ENCODE data around the gene MED8. TPM values are rescaled to one million over a fixed set of nuclear protein-coding genes. Genes with fewer than 3 reads are reported as not detected.
"Not testable (repeated sequence)": the region's sequence is repeated elsewhere in the genome, so short reads cannot be mapped to it uniquely, and the experiment has no call there.

MED8 gene
- total and polyA plus RNA-seq, 4 donors, result 28.9 to 34.9 (median 32.4) TPM

DNA sequence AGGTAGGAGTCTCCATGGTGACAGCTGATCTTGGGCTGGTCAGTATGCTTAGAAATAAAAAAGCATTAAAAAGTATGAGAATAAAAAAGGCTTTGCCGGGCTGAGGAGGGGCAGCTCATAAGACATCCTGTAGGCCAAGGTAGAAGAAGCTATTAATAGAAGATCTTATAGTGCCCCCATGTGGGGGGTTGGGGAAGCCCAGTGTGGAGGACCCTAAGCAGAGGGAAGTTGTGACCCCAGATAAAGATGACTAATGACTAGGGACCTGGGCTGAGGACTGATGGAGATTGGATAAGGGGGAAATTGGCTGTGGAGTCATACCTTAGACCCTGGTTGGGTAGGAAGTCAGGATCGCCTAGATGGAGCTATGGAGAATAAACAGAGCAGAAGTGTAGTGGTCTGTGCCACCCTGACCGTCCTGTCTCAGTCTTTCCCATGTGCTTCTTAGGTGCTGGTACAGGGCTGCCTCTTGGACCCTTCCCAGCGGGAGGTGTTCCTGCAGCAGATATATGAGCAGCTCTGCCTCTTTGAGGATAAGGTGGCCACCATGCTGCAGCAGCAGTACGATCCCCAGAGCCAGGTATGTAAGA, 25.1 kb upstream of the MED8 start:
- intact Hi-C loops (cut with DNase I), result loop anchor here in 1 of 2 donors (2.0 kb wide), 1 partner anchor 188 kb away; no protein-coding TSS in a partner anchor
- ATAC-seq (ENCODE audit: low FRiP score) (peak; percentile 79), DNase-seq (peak in 1 of 2 donors; percentile 70)
- Histone ChIP-seq H3K9me3 (ENCODE audit: control insufficient read depth, low read length) (no peaks in the 10 kb centered on the region), H3K27ac (ENCODE audit: low read depth in 1 of 2, low read length in 2 of 2) (no peak overlapping the region), H3K4me1 (ENCODE audit: control insufficient read depth in 1 of 2, insufficient read depth in 2 of 2, low read length in 2 of 2) (no peaks in the 10 kb centered on the region), H3K27me3 (ENCODE audit: control insufficient read depth in 1 of 2, insufficient read depth in 2 of 2, low read length in 1 of 2) (no peaks in the 10 kb centered on the region), H3K4me3 (ENCODE audit: low read length in 2 of 2) (no peak overlapping the region), H3K36me3 (ENCODE audit: control insufficient read depth in 1 of 2, insufficient read depth in 2 of 2, low read length in 1 of 2) (peaks cover 10 to 12% of the 10 kb centered on the region in 2 donors)
- 72 to 84% methylated on average over 5 of the region's 5 CpGs for WGBS, 2 donors

DNA sequence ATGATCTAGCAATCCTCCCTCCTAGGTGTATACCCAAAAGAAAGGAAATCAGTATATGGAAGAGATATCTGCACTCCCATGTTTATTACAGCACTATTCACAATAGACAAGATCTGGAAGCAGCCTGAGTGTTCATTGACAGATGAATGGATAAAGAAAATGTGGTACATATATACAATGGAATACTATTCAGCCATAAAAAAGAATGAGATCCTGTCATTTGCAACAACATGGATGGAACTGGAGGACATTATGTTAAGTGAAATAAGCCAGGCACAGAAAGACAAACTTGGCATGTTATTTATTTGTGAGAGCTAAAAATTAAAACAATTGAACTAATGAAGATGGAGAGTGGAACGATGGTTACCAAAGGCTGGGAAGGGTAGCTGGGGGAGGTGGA, 23.8 kb upstream of the MED8 start:
- 94 to 99% methylated on average over 1 of the region's 1 CpG for WGBS, 2 donors
- H3K27me3 ChIP-seq (ENCODE audit: control insufficient read depth in 1 of 2, insufficient read depth in 2 of 2, low read length in 1 of 2); H3K4me1 ChIP-seq (ENCODE audit: control insufficient read depth in 1 of 2, insufficient read depth in 2 of 2, low read length in 2 of 2); DNase-seq; H3K36me3 ChIP-seq (ENCODE audit: control insufficient read depth in 1 of 2, insufficient read depth in 2 of 2, low read length in 1 of 2); H3K4me3 ChIP-seq (ENCODE audit: low read length in 2 of 2); ATAC-seq (ENCODE audit: low FRiP score); H3K9me3 ChIP-seq (ENCODE audit: control insufficient read depth, low read length); H3K27ac ChIP-seq (ENCODE audit: low read depth in 1 of 2, low read length in 2 of 2): not testable (repeated sequence)
- intact Hi-C loops (cut with DNase I), result loop anchor here in 1 of 2 donors (2.0 kb wide), 1 partner anchor 187 kb away; no protein-coding TSS in a partner anchor

DNA sequence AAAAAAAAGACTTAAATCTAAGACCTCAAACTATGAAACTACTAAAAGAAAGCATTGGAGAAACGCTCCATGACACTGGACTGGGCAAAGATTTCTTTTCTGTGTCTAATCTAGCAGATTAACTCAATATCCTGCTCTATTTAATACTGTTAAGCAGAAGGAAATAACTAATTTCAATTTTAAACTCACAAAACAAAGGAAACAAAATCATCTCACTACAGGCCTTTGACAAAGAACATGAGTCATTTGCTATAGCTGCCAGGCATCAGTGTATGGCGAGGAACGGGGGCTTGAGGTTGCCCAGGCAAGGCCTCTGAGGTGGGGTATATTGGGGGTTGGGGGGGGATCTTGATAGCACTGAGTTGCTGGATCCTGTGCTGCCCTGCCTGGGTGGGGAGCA, 21.0 kb upstream of the MED8 start:
- DNase-seq (peak in 1 of 2 donors; percentile 26), ATAC-seq (ENCODE audit: low FRiP score) (no peak)
- no peak overlapping the region for H3K27ac ChIP-seq (ENCODE audit: low read depth in 1 of 2, low read length in 2 of 2)
- WGBS, 2 donors, result 85 to 95% methylated on average over 3 of the region's 3 CpGs
- intact Hi-C loops (cut with DNase I), result no loop called here
- no peaks in the 10 kb centered on the region for H3K9me3 ChIP-seq (ENCODE audit: control insufficient read depth, low read length)
- H3K4me3 ChIP-seq (ENCODE audit: low read length in 2 of 2), result no peak overlapping the region
- H3K27me3 ChIP-seq (ENCODE audit: control insufficient read depth in 1 of 2, insufficient read depth in 2 of 2, low read length in 1 of 2), result no peaks in the 10 kb centered on the region
- peaks cover 3% of the 10 kb centered on the region in 2 donors for H3K36me3 ChIP-seq (ENCODE audit: control insufficient read depth in 1 of 2, insufficient read depth in 2 of 2, low read length in 1 of 2)
- H3K4me1 ChIP-seq (ENCODE audit: control insufficient read depth in 1 of 2, insufficient read depth in 2 of 2, low read length in 2 of 2), result no peaks in the 10 kb centered on the region

DNA sequence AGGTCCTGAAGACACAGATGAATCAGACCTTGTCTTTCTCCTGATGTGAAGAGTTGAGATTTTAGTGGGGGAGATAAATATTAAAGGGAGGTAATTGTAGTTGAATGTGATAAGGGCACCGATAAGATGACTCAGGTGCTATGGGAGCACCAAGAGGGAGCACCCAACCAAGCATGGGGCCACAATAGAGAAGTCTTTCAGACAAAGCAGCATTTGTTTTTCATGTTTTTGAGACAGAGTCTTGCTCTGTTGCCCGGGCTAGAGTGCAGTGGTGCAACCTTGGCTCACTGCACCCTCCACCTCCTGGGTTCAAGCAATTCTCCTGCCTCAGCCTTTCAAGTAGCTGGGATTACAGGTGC, 16.3 kb upstream of the MED8 start:
- ATAC-seq (ENCODE audit: low FRiP score), result no peak

DNA sequence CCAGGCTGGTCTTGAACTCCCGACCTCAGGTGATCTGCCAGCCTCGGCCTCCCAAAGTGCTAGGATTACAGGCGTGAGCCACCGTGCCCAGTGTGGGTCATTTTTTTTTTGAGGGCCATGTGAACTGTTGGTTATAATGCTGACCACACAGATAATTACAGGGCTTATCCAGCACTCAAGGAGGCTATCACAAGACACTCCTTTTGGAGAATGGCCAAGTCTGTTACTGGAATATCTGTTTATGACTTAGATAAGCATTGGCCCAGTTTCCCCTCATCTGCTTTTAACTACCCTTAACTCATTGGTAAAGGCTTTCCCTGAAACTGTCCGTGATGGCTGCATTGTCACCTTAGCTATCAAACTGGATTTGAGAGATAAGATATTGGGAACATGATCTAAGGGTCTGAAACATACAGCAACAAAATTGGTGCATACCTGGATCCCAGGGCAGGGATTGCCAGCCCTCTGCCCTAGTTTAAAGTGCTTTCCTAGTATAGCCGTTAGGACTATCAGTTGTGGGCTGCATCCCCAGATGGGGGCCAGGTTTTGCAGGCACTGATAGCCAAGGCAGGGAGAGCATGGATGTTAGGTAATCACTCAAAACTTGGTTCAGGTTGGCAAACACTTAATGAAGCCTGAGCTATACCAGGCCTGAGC, 15.7 kb upstream of the MED8 start:
- DNase-seq (no peak), ATAC-seq (ENCODE audit: low FRiP score) (no peak)
- intact Hi-C loops (cut with DNase I), result no loop called here
- Histone ChIP-seq H3K9me3 (ENCODE audit: control insufficient read depth, low read length) (no peaks in the 10 kb centered on the region), H3K27me3 (ENCODE audit: control insufficient read depth in 1 of 2, insufficient read depth in 2 of 2, low read length in 1 of 2) (no peaks in the 10 kb centered on the region), H3K36me3 (ENCODE audit: control insufficient read depth in 1 of 2, insufficient read depth in 2 of 2, low read length in 1 of 2) (peaks cover 3 to 5% of the 10 kb centered on the region in 2 donors), H3K4me1 (ENCODE audit: control insufficient read depth in 1 of 2, insufficient read depth in 2 of 2, low read length in 2 of 2) (no peaks in the 10 kb centered on the region), H3K27ac (ENCODE audit: low read depth in 1 of 2, low read length in 2 of 2) (no peak overlapping the region), H3K4me3 (ENCODE audit: low read length in 2 of 2) (no peak overlapping the region)
- 89 to 92% methylated on average over 6 of the region's 6 CpGs for WGBS, 2 donors

More for the DNA sequence above, 16.3 kb upstream of the MED8 start:
- Histone ChIP-seq H3K9me3 (ENCODE audit: control insufficient read depth, low read length) (no peaks in the 10 kb centered on the region), H3K4me1 (ENCODE audit: control insufficient read depth in 1 of 2, insufficient read depth in 2 of 2, low read length in 2 of 2) (no peaks in the 10 kb centered on the region), H3K36me3 (ENCODE audit: control insufficient read depth in 1 of 2, insufficient read depth in 2 of 2, low read length in 1 of 2) (peaks cover 3 to 5% of the 10 kb centered on the region in 2 donors), H3K27me3 (ENCODE audit: control insufficient read depth in 1 of 2, insufficient read depth in 2 of 2, low read length in 1 of 2) (no peaks in the 10 kb centered on the region), H3K27ac (ENCODE audit: low read depth in 1 of 2, low read length in 2 of 2) (no peak overlapping the region), H3K4me3 (ENCODE audit: low read length in 2 of 2) (no peak overlapping the region)
- peak in 1 of 2 donors; percentile 13 for DNase-seq
- intact Hi-C loops (cut with DNase I), result no loop called here
- WGBS, 2 donors, result 92 to 95% methylated on average over 2 of the region's 2 CpGs

DNA sequence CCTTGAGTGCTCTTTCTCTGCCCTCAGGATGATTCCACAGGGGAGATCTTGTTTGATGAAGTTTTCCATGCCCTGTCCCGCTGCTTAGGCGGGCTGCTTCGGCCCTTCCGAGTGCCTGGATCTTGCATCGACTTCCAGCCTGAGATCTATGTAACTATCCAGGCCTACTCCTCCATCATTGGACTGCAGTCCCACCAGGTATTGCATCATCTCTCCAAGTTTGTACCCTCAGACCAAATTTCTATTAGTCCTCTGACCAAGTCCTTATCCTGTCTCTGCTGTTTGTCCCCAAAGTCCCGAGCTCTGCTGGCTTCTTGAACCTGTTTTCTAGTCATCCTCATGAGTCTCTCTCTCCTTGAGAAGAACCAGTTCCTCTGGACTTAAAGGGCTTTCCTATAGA, 14.8 kb upstream of the MED8 start:
- ATAC-seq (ENCODE audit: low FRiP score), result no peak
- Histone ChIP-seq H3K4me1 (ENCODE audit: control insufficient read depth in 1 of 2, insufficient read depth in 2 of 2, low read length in 2 of 2) (no peaks in the 10 kb centered on the region), H3K27ac (ENCODE audit: low read depth in 1 of 2, low read length in 2 of 2) (no peak overlapping the region), H3K36me3 (ENCODE audit: control insufficient read depth in 1 of 2, insufficient read depth in 2 of 2, low read length in 1 of 2) (peaks cover 3 to 5% of the 10 kb centered on the region in 2 donors), H3K4me3 (ENCODE audit: low read length in 2 of 2) (no peak overlapping the region), H3K9me3 (ENCODE audit: control insufficient read depth, low read length) (no peaks in the 10 kb centered on the region), H3K27me3 (ENCODE audit: control insufficient read depth in 1 of 2, insufficient read depth in 2 of 2, low read length in 1 of 2) (no peaks in the 10 kb centered on the region)
- peak in 1 of 2 donors; percentile 22 for DNase-seq
- WGBS, 2 donors, result 97% methylated on average over 6 of the region's 6 CpGs
- intact Hi-C loops (cut with DNase I), result no loop called here

DNA sequence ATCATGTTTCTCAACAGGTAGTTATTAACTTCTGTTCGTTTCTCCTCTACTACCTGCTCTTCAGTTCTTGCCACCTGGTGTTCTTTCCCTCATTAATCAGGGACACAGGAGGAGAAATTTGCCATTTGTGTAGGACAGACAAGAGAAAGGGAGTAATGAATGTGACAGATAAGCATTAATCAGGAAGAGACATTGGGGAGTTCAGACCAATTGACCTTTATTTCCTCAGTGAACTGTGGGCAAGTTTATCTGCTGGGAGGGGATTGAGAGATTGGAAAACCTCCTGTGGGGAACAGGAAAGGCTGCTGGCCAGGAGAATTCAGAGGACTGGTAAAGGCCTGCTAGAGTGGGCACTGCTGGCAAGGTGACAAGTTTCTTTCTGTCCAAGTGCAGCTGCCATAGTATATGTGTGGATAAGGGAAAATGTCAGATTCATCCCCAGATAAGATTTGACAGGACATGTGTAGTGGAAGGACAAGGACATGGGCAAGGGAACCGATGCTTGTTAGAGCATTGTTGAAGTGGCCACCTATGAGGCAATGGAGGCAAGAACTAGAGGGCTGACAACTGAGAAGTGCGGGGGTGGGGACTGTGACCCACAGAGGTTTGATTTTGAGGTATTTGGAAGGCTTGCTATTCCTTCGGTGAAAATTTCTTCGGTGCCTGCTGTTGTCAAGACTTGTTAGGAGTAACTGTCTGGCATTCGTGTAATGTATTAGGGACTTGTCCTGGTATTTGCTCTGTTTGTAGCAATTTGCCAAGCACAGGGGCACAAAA, 12.7 kb upstream of the MED8 start:
- no peaks in the 10 kb centered on the region for H3K4me1 ChIP-seq (ENCODE audit: control insufficient read depth in 1 of 2, insufficient read depth in 2 of 2, low read length in 2 of 2)
- WGBS, 2 donors, result 85 to 86% methylated on average over 6 of the region's 6 CpGs
- no peak for ATAC-seq (ENCODE audit: low FRiP score)
- DNase-seq, result no peak
- no peaks in the 10 kb centered on the region for H3K27me3 ChIP-seq (ENCODE audit: control insufficient read depth in 1 of 2, insufficient read depth in 2 of 2, low read length in 1 of 2)
- no peaks in the 10 kb centered on the region for H3K9me3 ChIP-seq (ENCODE audit: control insufficient read depth, low read length)
- intact Hi-C loops (cut with DNase I), result no loop called here
- H3K4me3 ChIP-seq (ENCODE audit: low read length in 2 of 2), result no peak overlapping the region
- peaks cover 3 to 5% of the 10 kb centered on the region in 2 donors for H3K36me3 ChIP-seq (ENCODE audit: control insufficient read depth in 1 of 2, insufficient read depth in 2 of 2, low read length in 1 of 2)
- H3K27ac ChIP-seq (ENCODE audit: low read depth in 1 of 2, low read length in 2 of 2), result no peak overlapping the region

DNA sequence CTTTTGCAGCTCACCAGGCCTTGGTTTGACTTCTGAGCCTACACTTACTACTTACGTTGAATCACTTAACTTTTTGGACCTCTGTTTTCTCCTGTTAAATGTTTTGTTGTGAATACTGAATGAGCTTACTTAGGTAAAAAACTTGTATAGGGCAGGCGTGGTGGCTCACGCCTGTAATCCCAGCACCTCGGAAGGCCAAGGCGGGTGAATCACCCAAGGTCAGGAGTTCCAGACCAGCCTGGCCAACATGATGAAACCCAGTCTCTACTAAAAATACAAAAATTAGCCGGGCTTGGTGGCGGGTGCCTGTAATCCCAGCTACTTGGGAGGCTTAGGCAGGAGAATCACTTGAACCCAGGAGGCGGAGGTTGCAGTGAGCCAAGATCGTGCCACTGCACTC, 10.8 kb upstream of the MED8 start:
- H3K36me3 ChIP-seq (ENCODE audit: control insufficient read depth in 1 of 2, insufficient read depth in 2 of 2, low read length in 1 of 2); DNase-seq; H3K4me3 ChIP-seq (ENCODE audit: low read length in 2 of 2); H3K4me1 ChIP-seq (ENCODE audit: control insufficient read depth in 1 of 2, insufficient read depth in 2 of 2, low read length in 2 of 2); H3K27ac ChIP-seq (ENCODE audit: low read depth in 1 of 2, low read length in 2 of 2); H3K9me3 ChIP-seq (ENCODE audit: control insufficient read depth, low read length); intact Hi-C loops (cut with DNase I); ATAC-seq (ENCODE audit: low FRiP score); H3K27me3 ChIP-seq (ENCODE audit: control insufficient read depth in 1 of 2, insufficient read depth in 2 of 2, low read length in 1 of 2): not testable (repeated sequence)
- WGBS, 2 donors, result 97 to 98% methylated on average over 9 of the region's 9 CpGs

All from aorta (tissue), 5 donors.